Neural cell (in vitro differentiated cells): ENCODE data around the gene S100A2. TPM values are rescaled to one million over a fixed set of nuclear protein-coding genes. Genes with fewer than 3 reads are reported as not detected.

Source experiments
- H2AFZ ChIP-seq: fragments of 200-600, 300-800 bp; sonication (generic), shearing (Covaris generic); 2 replicates; pipeline ENCODE4 v1.6.0; 2014; ENCODE audit warnings: low read depth, mild to moderate bottlenecking, antibody characterized with exemption, low read length, moderate library complexity
- H3F3A ChIP-seq: fragments of 200-600 bp; shearing (Covaris generic); 2 replicates; pipeline ENCODE4 v1.6.1; 2016; ENCODE audit warnings: mild to moderate bottlenecking, moderate library complexity, mixed read lengths, antibody characterized with exemption, low read length; ENCODE audit not compliant: insufficient read depth, poor library complexity, severe bottlenecking
- H3K27ac ChIP-seq: fragments of 200-600, 300-800 bp; sonication (generic), shearing (Covaris generic); 2 replicates; pipeline ENCODE4 v1.5.1; 2014; ENCODE audit warnings: mild to moderate bottlenecking, low read length, moderate library complexity
- H3K27me3 ChIP-seq: fragments of 300-800, 200-600 bp; sonication (generic), shearing (Covaris generic); 2 replicates; pipeline ENCODE4 v1.6.0; 2014; ENCODE audit warnings: mild to moderate bottlenecking, low read depth, low read length, moderate library complexity; ENCODE audit not compliant: insufficient read depth
- H3K36me3 ChIP-seq: fragments of 300-800, 200-600 bp; sonication (generic), shearing (Covaris generic); 2 replicates; pipeline ENCODE4 v1.5.1; 2014; ENCODE audit warnings: mild to moderate bottlenecking, antibody characterized with exemption, low read length, moderate library complexity; ENCODE audit not compliant: insufficient read depth
- H3K4me2 ChIP-seq: fragments of 300-800, 200-600 bp; sonication (generic), shearing (Covaris generic); 2 replicates; pipeline ENCODE4 v1.6.0; 2014; ENCODE audit warnings: mild to moderate bottlenecking, low read length
- H3K4me3 ChIP-seq: fragments of 300-800, 200-600 bp; sonication (generic), shearing (Covaris generic); 2 replicates; pipeline ENCODE4 v1.5.1; 2014; ENCODE audit warnings: mild to moderate bottlenecking, low read length, moderate library complexity
- H3K79me2 ChIP-seq: fragments of 200-600 bp; shearing (Covaris generic); replicated peaks from 2 replicates; pipeline ENCODE4 v1.6.0; 2014; ENCODE audit warnings: mild to moderate bottlenecking, low read length, moderate library complexity; ENCODE audit not compliant: insufficient read depth
- H3K9ac ChIP-seq: fragments of 300-800, 200-600 bp; sonication (generic), shearing (Covaris generic); 2 replicates; pipeline ENCODE4 v1.6.1; 2016; ENCODE audit warnings: mild to moderate bottlenecking, low read length, mixed read lengths
- H3K9me2 ChIP-seq: fragments of 200-600 bp; shearing (Covaris generic); 2 replicates; pipeline ENCODE4 v1.6.1; 2016; ENCODE audit warnings: mild to moderate bottlenecking, low read length, mixed read lengths; ENCODE audit not compliant: insufficient read depth
- H3K9me3 ChIP-seq: fragments of 200-600, 300-800 bp; sonication (generic), shearing (Covaris generic); 2 replicates; pipeline ENCODE4 v1.6.1; 2016; ENCODE audit warnings: mild to moderate bottlenecking, mixed run types, low read length, moderate library complexity, mixed read lengths
- H4K20me1 ChIP-seq: fragments of 200-600 bp; shearing (Covaris generic); 2 replicates; pipeline ENCODE4 v1.6.1; 2016; ENCODE audit warnings: mild to moderate bottlenecking, mixed run types; ENCODE audit not compliant: insufficient read depth
- CTCF ChIP-seq: fragments of 450-650 bp; IDR thresholded peaks from 2 replicates; pipeline ENCODE4 v1.5.1; 2014; ENCODE audit warnings: antibody characterized with exemption, mild to moderate bottlenecking, moderate library complexity; ENCODE audit not compliant: poor library complexity, severe bottlenecking
- EP300 ChIP-seq: fragments of 450-650 bp; conservative IDR thresholded peaks from 2 replicates; pipeline ENCODE4 v1.6.1; 2014; ENCODE audit warnings: antibody characterized with exemption, mild to moderate bottlenecking, moderate library complexity; ENCODE audit not compliant: poor library complexity, severe bottlenecking
- EZH2 ChIP-seq: fragments of 200-600, 300-800 bp; shearing (Covaris generic), sonication (generic); IDR thresholded peaks from 2 replicates; pipeline ENCODE4 v1.6.1; 2014; ENCODE audit warnings: antibody characterized with exemption, low read length, borderline replicate concordance, mild to moderate bottlenecking; ENCODE audit not compliant: insufficient read depth, poor library complexity, severe bottlenecking
- MXI1 ChIP-seq: fragments of 450-650 bp; conservative IDR thresholded peaks from 2 replicates; pipeline ENCODE4 v1.6.1; 2014; ENCODE audit warnings: antibody characterized with exemption, mild to moderate bottlenecking; ENCODE audit not compliant: poor library complexity, severe bottlenecking
- POLR2AphosphoS5 ChIP-seq: IDR thresholded peaks from 2 replicates; pipeline ENCODE4 v1.6.1; 2012
- RAD21 ChIP-seq: fragments of 450-650 bp; conservative IDR thresholded peaks from 2 replicates; pipeline ENCODE4 v1.6.1; 2014; ENCODE audit warnings: antibody characterized with exemption, mild to moderate bottlenecking, moderate library complexity
- REST ChIP-seq: IDR thresholded peaks from 2 replicates; pipeline ENCODE4 v1.6.1; 2012; ENCODE audit warnings: borderline replicate concordance
- SMC3 ChIP-seq: fragments of 450-650 bp; conservative IDR thresholded peaks from 2 replicates; pipeline ENCODE4 v1.6.1; 2014; ENCODE audit warnings: antibody characterized with exemption, mild to moderate bottlenecking, moderate library complexity; ENCODE audit not compliant: poor library complexity
- TAF1 ChIP-seq: IDR thresholded peaks from 2 replicates; pipeline ENCODE4 v1.6.1; 2012; ENCODE audit warnings: low read depth
- polyA plus RNA-seq: library from polyadenylated mRNA; depleted of rRNA; stranded (reverse); fragments of >200 nt; gene quantifications from 2 replicates; pipeline ENCODE4 v1.2.3, GENCODE V29; 2014

The S100A2 gene
- polyA plus RNA-seq, 1 donor from 2014 or later: not detected

GRCh38 chr1:153613406-153613805, 47.8 kb upstream of the S100A2 start:
- Histone ChIP-seq H3K27ac (no peak overlapping the region), H3K4me3 (no peak overlapping the region), H3K9ac (no peak overlapping the region), H3K4me2 (no peak overlapping the region), H3K9me2 (no peaks in the 10 kb centered on the region), H3K9me3 (no peaks in the 10 kb centered on the region), H3K79me2 (no peaks in the 10 kb centered on the region), H4K20me1 (no peaks in the 10 kb centered on the region), H3F3A (no peaks in the 10 kb centered on the region), H2AFZ (no peak overlapping the region), H3K27me3 (no peaks in the 10 kb centered on the region), H3K36me3 (no peaks in the 10 kb centered on the region)
- TF ChIP-seq REST: no peak
- no peak for TF ChIP-seq SMC3
- TF ChIP-seq TAF1: no peak

GRCh38 chr1:153612755-153613331, 47.2 kb upstream of the S100A2 start, which contains the start of gene S100A16:
Gene S100A16 (minus strand): TSS chr1:153613137. CDS start chr1:153608151, 4,986 bp downstream.
- H3K79me2 ChIP-seq: no peaks in the 10 kb centered on the region
- H3K27ac ChIP-seq: no peak within 1 kb of the TSS

More at GRCh38 chr1:153612755-153613331, 47.2 kb upstream of the S100A2 start, which contains the start of gene S100A16:
- Histone ChIP-seq H3K9me3 (no peaks in the 10 kb centered on the region), H3K27me3 (no peaks in the 10 kb centered on the region), H3K9me2 (no peaks in the 10 kb centered on the region), H4K20me1 (no peaks in the 10 kb centered on the region), H3K9ac (no peak within 1 kb of the TSS), H2AFZ (no peak within 1 kb of the TSS), H3K36me3 (no peaks in the 10 kb centered on the region), H3K4me3 (no peak within 1 kb of the TSS), H3K4me2 (no peak within 1 kb of the TSS), H3F3A (no peaks in the 10 kb centered on the region)
- TF ChIP-seq CTCF (no peak), REST (no peak), EP300 (no peak), TAF1 (no peak), POLR2AphosphoS5 (no peak), EZH2 (no peak), SMC3 (no peak), RAD21 (no peak), MXI1 (no peak)
